HG02571 (cell line): ENCODE results near the gene ZNF420.
A peak's percentile ranks its signal among the peaks of the same experiment; 100 is the strongest.
"Not testable (repeated sequence)": the region's sequence is repeated elsewhere in the genome, so short reads cannot be mapped to it uniquely, and the experiment has no call there.

Experiments
- ATAC-seq: cut with Tn5 transposase; IDR thresholded peaks from one replicate; pipeline ENCODE4 v1.9.1; 2021; ENCODE audit warnings: mild to moderate bottlenecking, moderate library complexity; ENCODE audit not compliant: unreplicated experiment

The ZNF420 gene

DNA sequence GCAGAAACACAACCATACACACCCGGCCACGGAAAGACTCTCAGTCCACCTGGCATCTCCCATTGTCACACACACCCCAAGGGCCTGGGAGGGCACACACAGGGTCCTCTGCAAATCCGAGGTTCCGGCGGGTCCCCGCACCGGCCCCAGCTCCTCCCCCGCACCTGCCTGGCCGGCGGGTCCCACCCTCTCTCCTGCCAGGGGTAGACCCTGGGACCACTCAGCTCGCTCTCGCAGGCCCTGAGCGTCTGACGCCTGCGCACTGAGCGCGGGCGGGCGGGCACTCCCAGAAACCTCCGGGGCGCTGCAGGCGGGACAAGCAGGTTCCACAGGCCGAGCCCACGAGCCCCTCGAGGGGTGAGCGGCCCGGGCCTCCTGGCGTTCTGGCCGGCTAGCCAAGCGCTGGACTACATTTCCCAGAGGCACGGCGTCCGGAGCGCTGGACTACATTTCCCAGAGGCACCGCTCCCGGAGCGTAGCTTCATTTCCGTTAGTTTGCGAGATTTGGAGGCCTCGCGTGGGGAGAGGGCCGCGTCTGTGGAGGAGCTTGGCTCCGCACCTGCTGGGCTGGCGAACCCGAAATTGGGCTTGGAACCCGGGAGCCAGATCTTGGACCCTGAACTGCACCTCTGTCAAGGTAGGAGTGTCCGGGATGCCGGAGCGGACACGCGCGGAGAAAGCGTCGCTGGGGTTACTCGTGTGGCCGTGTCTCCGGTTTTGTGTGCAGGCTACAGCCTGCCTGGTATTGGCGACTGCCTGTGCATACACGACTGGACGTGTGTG is at the start of gene ZNF420:
Gene ZNF420, plus strand, starts transcription at position 500 of the 783 bp plus-strand sequence. CDS start 10,686 bp downstream, outside the sequence.
- peak; percentile 95 for ATAC-seq

DNA sequence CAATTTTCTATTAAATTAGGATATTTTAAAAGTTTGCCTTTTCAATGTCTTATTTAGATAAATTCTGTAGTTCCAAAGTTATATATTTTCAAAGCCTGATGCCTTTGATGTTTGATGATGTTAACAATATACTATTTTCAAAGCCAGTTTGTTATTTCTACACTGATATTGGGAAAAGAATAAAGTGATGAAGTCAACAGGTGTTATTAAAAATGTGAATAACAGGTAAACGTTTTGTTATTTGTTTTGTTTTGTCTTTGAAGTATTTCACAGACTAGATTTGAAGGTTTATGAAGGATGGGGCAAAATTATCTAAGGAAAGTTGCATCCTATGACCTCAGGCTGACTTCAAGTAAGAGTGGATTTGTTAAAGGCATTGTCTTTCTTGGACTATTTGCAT is 33.1 kb upstream of the ZNF420 start:
- no peak for ATAC-seq

GRCh38 chr19:37055330-37055729 is 22.9 kb upstream of the ZNF420 start:
- no peak for ATAC-seq

- no peak for ATAC-seq
These were observed 21.5 kb upstream of the ZNF420 start for GRCh38 chr19:37056776-37057175.

GRCh38 chr19:37059142-37059541 is 19.1 kb upstream of the ZNF420 start:
- ATAC-seq = no peak

DNA sequence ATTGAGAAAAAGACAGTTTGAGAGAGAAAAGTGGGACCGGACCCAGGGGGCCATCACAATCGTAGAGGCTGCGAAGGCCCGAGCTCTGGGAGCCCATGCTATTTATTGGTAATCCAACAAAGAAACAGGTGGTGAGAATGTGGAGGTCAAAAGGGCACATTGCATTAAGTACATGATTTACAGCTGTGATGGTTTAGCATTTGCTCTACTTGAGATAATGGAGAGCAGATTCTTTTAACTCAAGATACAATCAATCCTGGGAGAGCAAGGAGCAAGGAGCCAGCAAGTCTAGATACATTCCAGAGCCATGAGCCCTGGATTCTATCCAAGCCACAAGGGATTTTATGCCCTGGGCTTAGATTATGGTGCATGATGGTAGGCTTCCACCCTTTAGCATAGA is 13.3 kb upstream of the ZNF420 start:
- not testable (repeated sequence) for ATAC-seq

DNA sequence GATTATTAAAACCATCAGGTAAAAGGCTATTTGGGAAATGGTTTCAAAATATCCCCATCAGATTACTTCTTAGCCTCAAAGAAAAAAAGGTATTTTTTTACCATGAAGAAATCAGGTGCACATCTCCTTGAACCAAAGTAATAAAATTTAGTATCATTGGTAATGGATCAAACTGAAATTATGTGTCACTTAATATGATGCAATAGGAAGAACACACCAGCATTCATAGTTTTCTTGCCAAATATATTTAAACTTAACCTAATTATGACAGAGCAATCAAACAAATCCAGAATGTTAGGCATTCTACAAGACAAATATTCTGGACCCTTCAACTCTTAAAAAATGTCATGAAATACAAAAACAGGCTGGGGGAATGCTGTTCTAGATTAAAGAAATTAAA is 4.1 kb upstream of the ZNF420 start:
- no peak for ATAC-seq

GRCh38 chr19:37074819-37075362 is 3.3 kb upstream of the ZNF420 start:
- ATAC-seq = no peak

DNA sequence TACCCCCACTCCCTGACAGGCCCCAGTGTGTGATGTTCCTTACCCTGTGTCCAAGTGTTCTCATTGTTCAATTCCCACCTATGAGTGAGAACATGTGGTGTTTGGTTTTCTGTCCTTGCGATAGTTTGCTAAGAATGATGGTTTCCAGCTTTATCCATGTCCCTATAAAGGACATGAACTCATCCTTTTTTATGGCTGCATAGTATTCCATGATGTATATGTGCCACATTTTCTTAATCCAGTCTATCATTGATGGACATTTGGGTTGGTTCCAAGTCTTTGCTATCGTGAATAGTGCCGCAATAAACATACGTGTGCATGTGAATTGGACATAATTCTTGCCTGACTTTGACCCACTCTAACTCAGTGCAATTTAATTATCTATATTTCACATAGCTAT is 1.7 kb upstream of the ZNF420 start:
- not testable (repeated sequence) for ATAC-seq

- no peak for ATAC-seq
These were observed 716 bp upstream of the ZNF420 start for GRCh38 chr19:37077501-37077933.

GRCh38 chr19:37078717-37079032 is 442 bp downstream of the ZNF420 start:
- ATAC-seq = no peak

DNA sequence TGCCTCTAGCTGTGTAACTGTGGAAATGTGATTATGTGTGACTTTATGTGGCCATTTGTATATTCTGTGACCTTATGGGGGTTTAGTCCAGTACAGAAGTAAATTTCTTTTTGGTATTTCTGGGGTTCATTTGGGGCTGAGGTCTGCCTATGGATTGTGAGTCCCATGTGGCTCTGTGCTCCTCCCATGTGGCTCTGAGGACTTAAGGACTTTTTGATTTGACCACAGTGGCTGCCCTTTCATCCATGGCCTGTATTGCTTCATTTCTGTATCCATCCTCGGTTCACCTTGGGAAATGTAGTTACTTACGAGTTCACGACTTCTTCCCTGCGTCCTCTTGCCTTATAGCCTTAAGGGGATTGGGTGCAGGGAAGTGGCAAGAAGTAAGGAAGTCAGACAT is 1.0 kb downstream of the ZNF420 start:
- ATAC-seq = no peak

GRCh38 chr19:37082307-37082706 is 4.1 kb downstream of the ZNF420 start:
- ATAC-seq = no peak

DNA sequence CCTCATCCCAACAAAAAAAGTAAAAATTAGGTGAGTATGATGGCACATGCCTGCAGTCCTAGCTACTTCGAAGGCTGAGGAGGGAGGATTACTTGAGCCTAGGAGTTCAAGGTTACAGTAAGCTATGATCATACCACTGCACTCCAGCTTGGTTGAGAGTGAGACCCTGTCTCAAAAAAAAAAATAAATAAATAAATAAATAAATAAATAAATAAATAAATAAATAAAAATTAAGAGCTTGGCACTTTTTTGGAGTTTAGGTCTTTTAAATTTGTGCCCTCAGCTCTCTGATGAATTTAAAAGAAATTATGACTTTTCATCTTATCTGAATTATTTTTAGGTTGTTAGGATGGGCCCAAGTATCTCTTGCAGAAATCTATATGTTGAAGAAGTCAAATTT is 8.9 kb downstream of the ZNF420 start:
- no peak for ATAC-seq

DNA sequence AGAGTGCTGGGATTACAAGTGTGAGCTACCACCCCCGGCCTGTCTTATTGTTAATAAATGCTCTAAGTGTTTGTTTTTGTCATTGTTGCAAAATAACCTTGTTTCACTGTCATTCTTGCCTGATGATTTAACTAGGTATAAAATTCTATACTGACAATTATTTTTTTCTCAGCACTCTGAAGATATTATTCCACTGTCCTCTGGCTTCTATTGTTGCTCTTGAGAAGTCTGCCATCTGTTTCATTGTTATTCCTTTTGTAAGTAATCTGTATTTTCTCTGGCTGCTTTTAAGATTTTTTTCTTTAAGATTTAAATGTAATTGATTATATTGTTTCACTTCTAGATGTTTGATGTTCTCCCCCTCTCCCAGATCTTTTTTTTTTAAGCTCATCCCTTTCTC is 17.6 kb downstream of the ZNF420 start:
- ATAC-seq = no peak

- no peak for ATAC-seq
These were observed 20.3 kb downstream of the ZNF420 start for GRCh38 chr19:37098570-37098969.

DNA sequence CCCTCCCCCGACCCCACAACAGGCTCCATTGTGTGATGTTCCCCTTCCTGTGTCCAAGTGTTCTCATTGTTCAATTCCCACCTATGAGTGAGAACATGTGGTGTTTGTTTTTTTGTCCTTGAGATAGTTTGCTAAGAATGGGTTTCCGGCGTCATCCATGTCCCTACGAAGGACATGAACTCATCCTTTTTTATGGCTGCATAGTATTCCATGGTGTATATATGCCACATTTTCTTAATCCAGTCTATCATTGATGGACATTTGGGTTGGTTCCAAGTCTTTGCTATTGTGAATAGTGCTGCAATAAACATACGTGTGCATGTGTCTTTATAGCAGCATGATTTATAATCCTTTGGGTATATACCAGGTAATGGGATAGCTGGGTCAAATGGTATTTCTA is 25.9 kb downstream of the ZNF420 start:
- ATAC-seq = not testable (repeated sequence)

- not testable (repeated sequence) for ATAC-seq
These were observed 33.5 kb downstream of the ZNF420 start for GRCh38 chr19:37111753-37112152.

DNA sequence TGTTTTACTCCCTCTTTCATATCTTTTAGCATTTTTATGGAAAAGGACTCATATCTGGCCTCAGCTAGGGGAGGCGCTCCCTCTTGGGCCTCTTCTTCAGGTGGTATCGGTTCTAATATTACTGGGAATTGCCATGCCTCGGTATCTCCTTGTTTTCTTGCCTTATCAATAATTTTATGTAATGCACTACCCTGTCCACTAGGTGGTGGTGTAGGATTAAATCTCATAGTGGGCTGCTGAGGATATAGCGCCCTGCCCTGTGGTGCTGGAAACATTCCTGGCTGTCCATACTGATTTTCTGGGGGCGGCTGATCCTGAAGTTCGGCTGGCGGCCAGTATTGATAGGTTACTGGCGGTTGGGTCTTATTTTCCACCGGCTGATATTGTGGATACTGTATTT is 35.8 kb downstream of the ZNF420 start:
- ATAC-seq = no peak

DNA sequence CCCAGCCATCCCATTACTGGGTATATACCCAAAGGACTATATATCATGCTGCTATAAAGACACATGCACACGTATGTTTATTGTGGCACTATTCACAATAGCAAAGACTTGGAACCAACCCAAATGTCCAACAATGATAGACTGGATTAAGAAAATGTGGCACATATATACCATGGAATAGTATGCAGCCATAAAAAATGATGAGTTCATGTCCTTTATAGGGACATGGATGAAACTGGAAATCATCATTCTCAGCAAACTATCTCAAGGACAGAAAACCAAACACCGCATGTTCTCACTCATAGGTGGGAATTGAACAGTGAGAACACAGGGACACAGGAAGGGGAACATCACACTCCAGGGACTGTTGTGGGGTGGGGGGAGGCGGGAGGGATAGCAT is 43.9 kb downstream of the ZNF420 start:
- ATAC-seq = not testable (repeated sequence)

DNA sequence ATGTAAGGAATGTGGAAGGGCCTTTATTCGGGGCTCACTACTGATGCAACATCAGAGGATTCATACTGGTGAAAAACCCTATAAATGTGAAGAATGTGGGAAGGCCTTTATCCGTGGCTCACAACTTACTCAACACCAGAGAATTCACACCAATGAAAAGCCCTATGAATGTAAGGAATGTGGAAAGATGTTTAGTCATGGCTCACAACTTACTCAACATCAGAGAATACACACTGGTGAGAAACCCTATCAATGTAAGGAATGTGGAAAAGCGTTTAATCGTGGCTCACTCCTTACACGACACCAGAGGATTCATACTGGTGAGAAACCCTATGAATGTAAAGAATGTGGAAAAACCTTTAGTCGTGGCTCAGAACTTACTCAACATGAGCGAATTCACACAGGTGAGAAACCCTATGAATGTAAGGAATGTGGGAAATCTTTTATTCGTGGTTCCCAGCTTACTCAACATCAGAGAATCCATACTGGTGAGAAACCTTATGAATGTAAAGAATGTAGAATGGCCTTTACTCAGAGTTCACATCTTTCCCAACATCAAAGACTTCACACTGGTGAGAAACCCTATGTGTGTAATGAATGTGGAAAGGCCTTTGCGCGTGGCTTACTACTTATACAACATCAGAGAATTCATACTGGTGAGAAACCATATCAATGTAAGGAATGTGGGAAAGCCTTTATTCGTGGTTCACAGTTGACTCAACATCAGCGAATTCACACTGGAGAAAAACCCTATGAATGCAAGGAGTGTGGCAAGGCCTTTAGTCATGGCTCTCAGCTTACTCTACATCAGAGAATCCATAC is 50.0 kb downstream of the ZNF420 start:
- ATAC-seq = no peak

DNA sequence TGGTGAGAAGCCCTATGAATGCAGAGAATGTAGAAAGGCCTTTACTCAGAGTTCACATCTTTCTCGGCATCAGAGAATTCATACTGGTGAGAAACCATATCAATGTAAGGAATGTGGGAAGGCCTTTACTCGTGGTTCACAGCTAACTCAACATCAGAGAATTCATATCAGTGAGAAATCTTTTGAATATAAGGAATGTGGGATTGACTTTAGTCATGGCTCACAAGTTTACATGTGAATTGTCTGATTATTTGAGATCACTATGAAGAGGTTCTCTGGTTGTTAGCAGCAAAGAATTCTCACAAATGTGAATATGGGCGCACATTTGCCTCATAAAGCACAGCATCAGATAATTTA is 50.6 kb downstream of the ZNF420 start:
- ATAC-seq = no peak
